ENCODE data around the gene GATAD1.
"Not testable (repeated sequence)": the region's sequence is repeated elsewhere in the genome, so short reads cannot be mapped to it uniquely, and the experiment has no call there.

DNA sequence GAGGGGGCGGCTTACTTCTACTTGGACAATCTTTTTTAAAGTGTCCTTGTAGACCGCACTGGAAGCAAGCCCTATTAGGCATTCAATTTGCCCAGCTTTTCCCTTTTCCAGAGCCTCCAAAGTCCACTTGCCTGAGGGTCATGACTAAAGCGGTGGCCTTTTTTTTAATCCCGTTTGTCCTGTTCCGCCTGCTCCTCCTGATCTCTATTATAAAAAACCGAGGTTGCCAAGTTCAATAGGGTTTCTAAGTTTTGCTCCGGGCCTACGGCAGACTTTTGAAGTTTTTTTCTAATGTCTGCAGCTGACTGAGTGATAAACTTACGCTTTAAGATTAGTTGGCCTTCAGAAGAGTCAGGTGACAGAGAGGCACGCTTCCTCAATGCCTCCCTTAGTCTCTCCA is 26.7 kb downstream of the GATAD1 start:
- TF ChIP-seq, protein P1, sequence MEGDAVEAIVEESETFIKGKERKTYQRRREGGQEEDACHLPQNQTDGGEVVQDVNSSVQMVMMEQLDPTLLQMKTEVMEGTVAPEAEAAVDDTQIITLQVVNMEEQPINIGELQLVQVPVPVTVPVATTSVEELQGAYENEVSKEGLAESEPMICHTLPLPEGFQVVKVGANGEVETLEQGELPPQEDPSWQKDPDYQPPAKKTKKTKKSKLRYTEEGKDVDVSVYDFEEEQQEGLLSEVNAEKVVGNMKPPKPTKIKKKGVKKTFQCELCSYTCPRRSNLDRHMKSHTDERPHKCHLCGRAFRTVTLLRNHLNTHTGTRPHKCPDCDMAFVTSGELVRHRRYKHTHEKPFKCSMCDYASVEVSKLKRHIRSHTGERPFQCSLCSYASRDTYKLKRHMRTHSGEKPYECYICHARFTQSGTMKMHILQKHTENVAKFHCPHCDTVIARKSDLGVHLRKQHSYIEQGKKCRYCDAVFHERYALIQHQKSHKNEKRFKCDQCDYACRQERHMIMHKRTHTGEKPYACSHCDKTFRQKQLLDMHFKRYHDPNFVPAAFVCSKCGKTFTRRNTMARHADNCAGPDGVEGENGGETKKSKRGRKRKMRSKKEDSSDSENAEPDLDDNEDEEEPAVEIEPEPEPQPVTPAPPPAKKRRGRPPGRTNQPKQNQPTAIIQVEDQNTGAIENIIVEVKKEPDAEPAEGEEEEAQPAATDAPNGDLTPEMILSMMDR (IDR thresholded peaks at IDR 0.05; ENCODE audit: insufficient read depth, low read depth, low read length) = not testable (repeated sequence)
- not testable (repeated sequence) for TF ChIP-seq EZH2 (IDR thresholded peaks at IDR 0.05; ENCODE audit: insufficient read depth, low read length)
